ENCODE results near the gene CHPF.

DNA sequence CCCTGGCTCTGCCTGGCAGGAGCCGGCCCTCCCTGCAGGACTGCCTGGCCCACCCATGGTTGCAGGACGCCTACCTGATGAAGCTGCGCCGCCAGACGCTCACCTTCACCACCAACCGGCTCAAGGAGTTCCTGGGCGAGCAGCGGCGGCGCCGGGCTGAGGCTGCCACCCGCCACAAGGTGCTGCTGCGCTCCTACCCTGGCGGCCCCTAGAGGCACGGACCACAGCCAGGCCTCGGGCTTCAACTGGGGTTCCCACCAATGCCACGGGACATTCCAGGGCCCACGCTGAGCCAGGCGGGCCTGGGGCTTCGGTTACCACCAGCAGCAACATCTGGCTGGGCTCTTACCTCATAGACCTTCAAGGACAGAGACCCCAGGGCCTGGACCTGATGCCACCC, 51.0 kb downstream of the CHPF start:
- TF ChIP-seq EZH2 (IDR thresholded peaks at IDR 0.05; ENCODE audit: low read length, missing control alignments), result no peak
- TF ChIP-seq, protein P1, sequence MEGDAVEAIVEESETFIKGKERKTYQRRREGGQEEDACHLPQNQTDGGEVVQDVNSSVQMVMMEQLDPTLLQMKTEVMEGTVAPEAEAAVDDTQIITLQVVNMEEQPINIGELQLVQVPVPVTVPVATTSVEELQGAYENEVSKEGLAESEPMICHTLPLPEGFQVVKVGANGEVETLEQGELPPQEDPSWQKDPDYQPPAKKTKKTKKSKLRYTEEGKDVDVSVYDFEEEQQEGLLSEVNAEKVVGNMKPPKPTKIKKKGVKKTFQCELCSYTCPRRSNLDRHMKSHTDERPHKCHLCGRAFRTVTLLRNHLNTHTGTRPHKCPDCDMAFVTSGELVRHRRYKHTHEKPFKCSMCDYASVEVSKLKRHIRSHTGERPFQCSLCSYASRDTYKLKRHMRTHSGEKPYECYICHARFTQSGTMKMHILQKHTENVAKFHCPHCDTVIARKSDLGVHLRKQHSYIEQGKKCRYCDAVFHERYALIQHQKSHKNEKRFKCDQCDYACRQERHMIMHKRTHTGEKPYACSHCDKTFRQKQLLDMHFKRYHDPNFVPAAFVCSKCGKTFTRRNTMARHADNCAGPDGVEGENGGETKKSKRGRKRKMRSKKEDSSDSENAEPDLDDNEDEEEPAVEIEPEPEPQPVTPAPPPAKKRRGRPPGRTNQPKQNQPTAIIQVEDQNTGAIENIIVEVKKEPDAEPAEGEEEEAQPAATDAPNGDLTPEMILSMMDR (conservative IDR thresholded peaks at IDR 0.05 in 1 of 2, IDR thresholded peaks at IDR 0.05 in 1 of 2; ENCODE audit: low read depth in 1 of 2, low read length in 2 of 2), result no peak
